ENCODE results near the gene BICRAL. TPM values are rescaled to one million over a fixed set of nuclear protein-coding genes. Genes with fewer than 3 reads are reported as not detected.
"Not testable (repeated sequence)": the region's sequence is repeated elsewhere in the genome, so short reads cannot be mapped to it uniquely, and the experiment has no call there.

The BICRAL gene
- total RNA-seq = 10.8 TPM
- long read RNA-seq, partial matches to known transcripts = 0 of 4 reads
- long read RNA-seq, other reads (novel, unspliced or antisense) = 4 of 4 reads

- intact Hi-C loops (cut with DNase I) = no loop called here
- DNase-seq (peak; percentile 67), ATAC-seq (ENCODE audit: poor library complexity) (peak; percentile 30)
Observed at GRCh38 chr6:42781796-42782688, at the start of gene BICRAL. Gene BICRAL, plus strand, starts transcription at chr6:42782052. Its CDS starts 39,971 bp downstream, at chr6:42822023.

- ATAC-seq (ENCODE audit: poor library complexity); DNase-seq; intact Hi-C loops (cut with DNase I): not testable (repeated sequence)
Observed at GRCh38 chr6:42733867-42734481, 47.9 kb upstream of the BICRAL start.

- ATAC-seq (ENCODE audit: poor library complexity) (no peak), DNase-seq (no peak)
- intact Hi-C loops (cut with DNase I) = no loop called here
Observed at GRCh38 chr6:42735976-42736375, 45.9 kb upstream of the BICRAL start.

- intact Hi-C loops (cut with DNase I) = no loop called here
- DNase-seq (no peak), ATAC-seq (ENCODE audit: poor library complexity) (no peak)
Observed at GRCh38 chr6:42740725-42741124, 41.1 kb upstream of the BICRAL start.

GRCh38 chr6:42742116-42742894 lies 39.5 kb upstream of the BICRAL start:
- intact Hi-C loops (cut with DNase I) = no loop called here
- ATAC-seq (ENCODE audit: poor library complexity) = no peak
- DNase-seq = no peak

GRCh38 chr6:42744351-42744893 lies 37.4 kb upstream of the BICRAL start:
- intact Hi-C loops (cut with DNase I) = loop anchor here (2.0 kb wide), 1 partner anchor 42 kb away; no protein-coding TSS in a partner anchor
- ATAC-seq (ENCODE audit: poor library complexity) = no peak
- no peak for DNase-seq

- ATAC-seq (ENCODE audit: poor library complexity) (no peak), DNase-seq (peak; percentile 50)
- intact Hi-C loops (cut with DNase I) = loop anchor here (2.0 kb wide), 1 partner anchor 42 kb away; no protein-coding TSS in a partner anchor
Observed at GRCh38 chr6:42745083-42745639, 36.7 kb upstream of the BICRAL start.

- ATAC-seq (ENCODE audit: poor library complexity) (peak; percentile 94), DNase-seq (peak; percentile 96)
- intact Hi-C loops (cut with DNase I) = loop anchor here (2.0 kb wide), 1 partner anchor 41 kb away; no protein-coding TSS in a partner anchor
Observed at GRCh38 chr6:42745640-42746462, 36.0 kb upstream of the BICRAL start, which contains the start of gene TBCC. Gene TBCC, minus strand, starts transcription at chr6:42746103. Its CDS starts 30 bp downstream, at chr6:42746073.

- peak; percentile 88 for DNase-seq
- ATAC-seq (ENCODE audit: poor library complexity) = peak; percentile 84
- intact Hi-C loops (cut with DNase I) = no loop called here
Observed at GRCh38 chr6:42746463-42747391, 35.1 kb upstream of the BICRAL start.

- intact Hi-C loops (cut with DNase I) = no loop called here
- no peak for DNase-seq
- no peak for ATAC-seq (ENCODE audit: poor library complexity)
Observed at GRCh38 chr6:42748203-42748898, 33.5 kb upstream of the BICRAL start.

- intact Hi-C loops (cut with DNase I) = no loop called here
- DNase-seq (no peak), ATAC-seq (ENCODE audit: poor library complexity) (no peak)
Observed at GRCh38 chr6:42751055-42751454, 30.8 kb upstream of the BICRAL start.

- intact Hi-C loops (cut with DNase I) = no loop called here
- DNase-seq (no peak), ATAC-seq (ENCODE audit: poor library complexity) (no peak)
Observed at GRCh38 chr6:42754759-42755158, 27.1 kb upstream of the BICRAL start.

GRCh38 chr6:42756722-42757121 lies 25.1 kb upstream of the BICRAL start:
- ATAC-seq (ENCODE audit: poor library complexity) (no peak), DNase-seq (no peak)
- intact Hi-C loops (cut with DNase I) = no loop called here

- DNase-seq (no peak), ATAC-seq (ENCODE audit: poor library complexity) (no peak)
- intact Hi-C loops (cut with DNase I) = no loop called here
Observed at GRCh38 chr6:42758756-42759430, 23.0 kb upstream of the BICRAL start.

- DNase-seq (no peak), ATAC-seq (ENCODE audit: poor library complexity) (no peak)
- intact Hi-C loops (cut with DNase I) = no loop called here
Observed at GRCh38 chr6:42761287-42762067, 20.4 kb upstream of the BICRAL start.
